ENCODE measurements around the gene TMEM134. TPM values are rescaled to one million over a fixed set of nuclear protein-coding genes. Genes with fewer than 3 reads are reported as not detected.
A peak's percentile ranks its signal among the peaks of the same experiment; 100 is the strongest.

Gene TMEM134, protein sequence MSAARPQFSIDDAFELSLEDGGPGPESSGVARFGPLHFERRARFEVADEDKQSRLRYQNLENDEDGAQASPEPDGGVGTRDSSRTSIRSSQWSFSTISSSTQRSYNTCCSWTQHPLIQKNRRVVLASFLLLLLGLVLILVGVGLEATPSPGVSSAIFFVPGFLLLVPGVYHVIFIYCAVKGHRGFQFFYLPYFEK
- total RNA-seq (2022) (47.9 and 52.2 TPM in 2 replicates), Bru-seq, nascent RNA (percentile 62 among the genes with signal in this experiment), BruChase-seq, experiment 1, labeled RNA remaining after a 2-hour chase (percentile 61 among the genes with signal in this experiment), BruChase-seq, experiment 2, labeled RNA remaining after a 6-hour chase (percentile 62 among the genes with signal in this experiment)
- long read RNA-seq, transcript TMEM134-217 (7 exons, 1,063 nt) = minor isoform, 11 of 123 reads
- long read RNA-seq, transcript TMEM134-201 (7 exons, 3,534 nt) = major isoform, 38 of 123 reads
- long read RNA-seq, partial matches to known transcripts = 11 of 123 reads
- long read RNA-seq, other reads (novel, unspliced or antisense) = 60 of 123 reads

DNA sequence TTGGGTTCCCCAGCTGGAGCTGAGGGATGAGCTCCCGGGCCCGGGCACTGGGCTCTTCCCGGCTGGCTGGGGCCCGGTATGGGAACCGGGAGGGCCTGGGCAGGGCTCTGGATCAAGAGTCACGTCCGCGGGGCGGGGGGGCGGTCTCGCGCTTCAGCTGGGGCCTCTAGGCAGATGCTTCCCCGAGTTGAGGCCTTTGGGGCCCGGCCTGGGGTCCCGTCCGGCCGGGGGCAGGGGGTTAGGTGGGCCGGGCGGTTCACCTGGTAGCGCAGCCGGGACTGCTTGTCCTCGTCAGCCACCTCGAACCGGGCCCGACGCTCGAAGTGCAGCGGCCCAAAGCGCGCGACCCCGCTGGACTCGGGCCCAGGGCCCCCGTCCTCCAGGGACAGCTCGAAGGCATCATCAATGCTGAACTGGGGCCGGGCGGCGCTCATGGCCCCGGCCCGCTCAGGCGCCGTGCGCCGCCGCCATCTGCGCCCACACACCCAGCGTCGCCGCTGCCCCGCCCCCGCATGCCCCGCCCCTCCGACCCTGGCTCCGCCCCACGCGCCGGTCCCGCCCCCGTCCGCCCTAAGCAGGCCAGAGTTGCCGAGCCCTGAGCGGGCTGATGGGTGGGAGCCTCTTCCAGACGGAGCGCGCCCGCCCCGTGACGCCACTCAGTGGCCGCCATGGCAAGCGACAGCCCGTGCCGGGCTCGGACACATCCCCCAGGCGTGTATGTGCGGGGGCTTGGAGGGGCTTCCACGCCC lies at the start of gene TMEM134:
TMEM134 (minus strand) TSS at position 493 of the 749 bp plus-strand sequence; CDS start at position 434, 59 bp downstream.
- intact Hi-C loops (cut with micrococcal nuclease; ENCODE audit: unreplicated experiment) = loop anchor here (1.0 to 2.0 kb wide), 7 partner anchors 14 to 80 kb away; partner anchors contain the start of genes AIP, CDK2AP2, CORO1B and PPP1CA
- Histone ChIP-seq H3K4me1 (peaks cover 25% of the 10 kb centered on the region), H3K4me3 (ENCODE audit: low read depth, low read length) (peak within 1 kb of the TSS; percentile 69), H3K36me3 (ENCODE audit: control insufficient read depth, insufficient read depth, low read length) (no peaks in the 10 kb centered on the region), H3K27me3 (replicated peaks; ENCODE audit: control insufficient read depth, insufficient read depth, low read length) (no peaks in the 10 kb centered on the region), H3K9me3 (no peaks in the 10 kb centered on the region)
- no TSS peak for BruUV-seq (replicated peaks)
- Mint-ChIP-seq H3K27me3 (ENCODE audit: insufficient read depth, unreplicated experiment) (no peaks in the 10 kb centered on the region), H3K27ac (ENCODE audit: unreplicated experiment) (peak within 1 kb of the TSS; percentile 89), H3K9me3 (ENCODE audit: unreplicated experiment) (no peaks in the 10 kb centered on the region), H3K4me1 (ENCODE audit: low read depth, unreplicated experiment) (peaks cover 20% of the 10 kb centered on the region), H3K36me3 (ENCODE audit: insufficient read depth, unreplicated experiment) (peaks cover 22% of the 10 kb centered on the region), H3K4me3 (ENCODE audit: unreplicated experiment) (peak within 1 kb of the TSS; percentile 94)
- peak; percentile 96 to 98 for DNase-seq
- CTCF ChIA-PET = interaction anchor here (0.5 to 3.8 kb wide), 8 partner anchors 14 to 161 kb away, joined by 3 to 38 read pairs (median 3); partner anchors contain the start of genes AIP, GSTP1, NUDT8 and PPP1CA
- TF ChIP-seq, protein P1, sequence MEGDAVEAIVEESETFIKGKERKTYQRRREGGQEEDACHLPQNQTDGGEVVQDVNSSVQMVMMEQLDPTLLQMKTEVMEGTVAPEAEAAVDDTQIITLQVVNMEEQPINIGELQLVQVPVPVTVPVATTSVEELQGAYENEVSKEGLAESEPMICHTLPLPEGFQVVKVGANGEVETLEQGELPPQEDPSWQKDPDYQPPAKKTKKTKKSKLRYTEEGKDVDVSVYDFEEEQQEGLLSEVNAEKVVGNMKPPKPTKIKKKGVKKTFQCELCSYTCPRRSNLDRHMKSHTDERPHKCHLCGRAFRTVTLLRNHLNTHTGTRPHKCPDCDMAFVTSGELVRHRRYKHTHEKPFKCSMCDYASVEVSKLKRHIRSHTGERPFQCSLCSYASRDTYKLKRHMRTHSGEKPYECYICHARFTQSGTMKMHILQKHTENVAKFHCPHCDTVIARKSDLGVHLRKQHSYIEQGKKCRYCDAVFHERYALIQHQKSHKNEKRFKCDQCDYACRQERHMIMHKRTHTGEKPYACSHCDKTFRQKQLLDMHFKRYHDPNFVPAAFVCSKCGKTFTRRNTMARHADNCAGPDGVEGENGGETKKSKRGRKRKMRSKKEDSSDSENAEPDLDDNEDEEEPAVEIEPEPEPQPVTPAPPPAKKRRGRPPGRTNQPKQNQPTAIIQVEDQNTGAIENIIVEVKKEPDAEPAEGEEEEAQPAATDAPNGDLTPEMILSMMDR (IDR thresholded peaks at IDR 0.05; ENCODE audit: insufficient read depth in 1 of 2, low read depth in 1 of 2, low read length in 1 of 2, severe bottlenecking in 1 of 2, unreplicated experiment in 1 of 2) = peak; percentile 54 to 85
- POLR2A ChIA-PET = interaction anchor here (0.6 to 1.6 kb wide), 6 partner anchors 15 to 114 kb away, joined by 3 to 9 read pairs (median 6); partner anchors contain the start of genes CORO1B and PPP1CA

DNA sequence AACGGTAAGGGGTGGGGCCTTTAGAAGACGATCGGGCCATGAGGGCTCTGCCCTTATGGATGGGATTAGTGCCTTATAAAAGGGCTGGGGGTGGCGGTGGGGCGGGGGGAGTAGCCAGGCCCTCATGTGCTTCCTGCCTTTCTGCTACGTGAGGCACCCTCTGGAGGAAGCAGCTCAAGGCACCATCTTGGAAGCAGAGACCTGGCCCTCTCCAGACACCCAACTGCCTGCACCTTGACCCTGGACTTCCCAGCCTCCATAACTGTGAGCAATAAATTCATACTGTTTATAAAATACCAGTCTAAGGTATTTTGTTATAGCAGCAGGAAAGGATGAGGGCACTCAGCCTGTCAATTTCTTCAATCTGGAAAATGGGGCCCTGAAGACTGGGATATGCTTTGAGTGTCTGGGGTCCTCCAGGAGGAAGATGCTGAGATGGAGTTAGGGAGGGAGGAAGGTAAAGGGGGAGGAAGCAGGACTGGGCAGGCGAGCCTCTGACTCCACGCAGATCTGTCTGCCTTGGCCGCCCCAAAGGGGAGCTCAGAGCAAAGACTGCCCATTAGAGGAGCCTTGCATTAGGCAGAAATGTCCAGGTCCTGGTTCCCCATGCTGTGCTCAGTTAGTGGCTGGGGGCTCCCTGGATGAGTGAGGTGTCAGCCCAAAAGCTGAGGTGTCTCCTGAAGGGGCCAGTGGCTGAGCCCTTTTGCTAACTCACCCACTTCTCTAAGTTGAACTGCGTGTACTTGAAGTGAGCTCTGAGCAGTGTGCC lies 48.9 kb upstream of the TMEM134 start:
- Mint-ChIP-seq H3K4me1 (ENCODE audit: low read depth, unreplicated experiment) (peaks cover 9% of the 10 kb centered on the region), H3K27me3 (ENCODE audit: insufficient read depth, unreplicated experiment) (no peaks in the 10 kb centered on the region), H3K9me3 (ENCODE audit: unreplicated experiment) (no peaks in the 10 kb centered on the region), H3K4me3 (ENCODE audit: unreplicated experiment) (no peak overlapping the region), H3K36me3 (ENCODE audit: insufficient read depth, unreplicated experiment) (no peaks in the 10 kb centered on the region), H3K27ac (ENCODE audit: unreplicated experiment) (no peak overlapping the region)
- Histone ChIP-seq H3K36me3 (ENCODE audit: control insufficient read depth, insufficient read depth, low read length) (no peaks in the 10 kb centered on the region), H3K4me1 (no peaks in the 10 kb centered on the region; the same call in 1 of the 2 replicates), H3K27me3 (replicated peaks; ENCODE audit: control insufficient read depth, insufficient read depth, low read length) (no peaks in the 10 kb centered on the region), H3K4me3 (ENCODE audit: low read depth, low read length) (no peak overlapping the region), H3K9me3 (no peaks in the 10 kb centered on the region)
- DNase-seq = no peak
- ChIA-PET POLR2A (interaction anchor here (0.9 kb wide), 1 partner anchor 66 kb away, joined by 5 read pairs; the partner anchor contains the start of gene GSTP1), CTCF (no interaction called here)
- TF ChIP-seq, protein P1 (IDR thresholded peaks at IDR 0.05; ENCODE audit: insufficient read depth in 1 of 2, low read depth in 1 of 2, low read length in 1 of 2, severe bottlenecking in 1 of 2, unreplicated experiment in 1 of 2) = no peak
- intact Hi-C loops (cut with micrococcal nuclease; ENCODE audit: unreplicated experiment) = no loop called here
- BruUV-seq (replicated peaks) = no TSS peak

All from Caco-2 (cell line).